ENCODE measurements around the gene NRL. TPM values are rescaled to one million over a fixed set of nuclear protein-coding genes. Genes with fewer than 3 reads are reported as not detected.
"Not testable (repeated sequence)": the region's sequence is repeated elsewhere in the genome, so short reads cannot be mapped to it uniquely, and the experiment has no call there.

Gene NRL
- total RNA-seq, 1 donor, result 5.7 TPM

- DNase-seq (ENCODE audit: low read depth in 2 of 3, low spot score in 2 of 3), result no peak
Observed at GRCh38 chr14:24054646-24055045, 60.1 kb downstream of the NRL start.

GRCh38 chr14:24054324-24054641, 60.5 kb downstream of the NRL start:
- DNase-seq (ENCODE audit: low read depth in 2 of 3, low spot score in 2 of 3), result no peak

- DNase-seq (ENCODE audit: low read depth in 2 of 3, low spot score in 2 of 3), result no peak
Observed at GRCh38 chr14:24053548-24054323, 61.0 kb downstream of the NRL start.

GRCh38 chr14:24052656-24053547, 61.8 kb downstream of the NRL start:
- no peak for DNase-seq (ENCODE audit: low read depth in 2 of 3, low spot score in 2 of 3)

GRCh38 chr14:24051789-24052655, 62.7 kb downstream of the NRL start, which contains the start of gene CARMIL3:
TSS of gene CARMIL3 (plus strand) at chr14:24052009. CDS start at chr14:24052154, 145 bp downstream.
- DNase-seq (ENCODE audit: low read depth in 2 of 3, low spot score in 2 of 3), result peak in 2 of 3 donors; percentile 57 to 61

GRCh38 chr14:24051176-24051788, 63.5 kb downstream of the NRL start:
- no peak for DNase-seq (ENCODE audit: low read depth in 2 of 3, low spot score in 2 of 3)

GRCh38 chr14:24050753-24051152, 64.0 kb downstream of the NRL start:
- not testable (repeated sequence) for DNase-seq (ENCODE audit: low read depth in 2 of 3, low spot score in 2 of 3)

GRCh38 chr14:24049002-24049401, 65.7 kb downstream of the NRL start:
- not testable (repeated sequence) for DNase-seq (ENCODE audit: low read depth in 2 of 3, low spot score in 2 of 3)

GRCh38 chr14:24042746-24043145, 72.0 kb downstream of the NRL start:
- no peak for DNase-seq (ENCODE audit: low read depth in 2 of 3, low spot score in 2 of 3)

- no peak for DNase-seq (ENCODE audit: low read depth in 2 of 3, low spot score in 2 of 3)
Observed at GRCh38 chr14:24040692-24041091, 74.1 kb downstream of the NRL start.

GRCh38 chr14:24038686-24039085, 76.1 kb downstream of the NRL start:
- DNase-seq (ENCODE audit: low read depth in 2 of 3, low spot score in 2 of 3), result no peak

- no peak for DNase-seq (ENCODE audit: low read depth in 2 of 3, low spot score in 2 of 3)
Observed at GRCh38 chr14:24037658-24038037, 77.1 kb downstream of the NRL start.

GRCh38 chr14:24036963-24037657, 77.6 kb downstream of the NRL start:
- not testable (repeated sequence) for DNase-seq (ENCODE audit: low read depth in 2 of 3, low spot score in 2 of 3)

- peak in 2 of 3 donors; percentile 71 to 79 for DNase-seq (ENCODE audit: low read depth in 2 of 3, low spot score in 2 of 3)
Observed at GRCh38 chr14:24036169-24036962, 78.4 kb downstream of the NRL start.

GRCh38 chr14:24035769-24036168, 79.0 kb downstream of the NRL start:
- DNase-seq (ENCODE audit: low read depth in 2 of 3, low spot score in 2 of 3), result not testable (repeated sequence)

GRCh38 chr14:24032727-24033418, 81.9 kb downstream of the NRL start:
- DNase-seq (ENCODE audit: low read depth in 2 of 3, low spot score in 2 of 3), result no peak

GRCh38 chr14:24031331-24031730, 83.4 kb downstream of the NRL start:
- not testable (repeated sequence) for DNase-seq (ENCODE audit: low read depth in 2 of 3, low spot score in 2 of 3)

GRCh38 chr14:24029687-24030086, 85.1 kb downstream of the NRL start:
- DNase-seq (ENCODE audit: low read depth in 2 of 3, low spot score in 2 of 3), result not testable (repeated sequence)
